Skeletal muscle satellite cell (primary cell): ENCODE data around the gene VSTM5. TPM values are rescaled to one million over a fixed set of nuclear protein-coding genes. Genes with fewer than 3 reads are reported as not detected.

Source experiments
- small RNA-seq: library from RNA; depleted of rRNA; stranded (forward); fragments of <200 nt; gene quantifications from one replicate; pipeline ENCODE3, GENCODE V24; 2012

The VSTM5 gene

Small RNA genes within 50 kb of the gene (small RNA-seq; reads per million reads assigned to genes)
- gene RF00019: not detected
